BE2C (cell line): Measurements from ENCODE around the gene MRPL30.

Experiments used
- DNase-seq: peaks from one replicate; pipeline ENCODE4 v3.0.0-alpha.2; 2020
- H3K27me3 ChIP-seq: fragments of 250-450 bp; sonication (Bioruptor Pico); 2 replicates; pipeline ENCODE4 v1.5.1; 2020; ENCODE audit warnings: mild to moderate bottlenecking
- H3K36me3 ChIP-seq: fragments of 250-450 bp; sonication (Bioruptor Pico); 2 replicates; pipeline ENCODE4 v1.5.1; 2020; ENCODE audit warnings: mild to moderate bottlenecking
- H3K4me1 ChIP-seq: fragments of 250-450 bp; sonication (Bioruptor Pico); 2 replicates; pipeline ENCODE4 v1.5.1; 2020
- H3K4me3 ChIP-seq: 2 replicates; pipeline ENCODE4 v1.5.1; 2011; ENCODE audit warnings: low read depth, low read length
- H3K9me3 ChIP-seq: fragments of 250-450 bp; sonication (Bioruptor Pico); 2 replicates; pipeline ENCODE4 v1.5.1; 2020
- TF ChIP-seq, protein P1 (sequence below): IDR thresholded peaks from 2 replicates; pipeline ENCODE4 v1.5.1; 2012; ENCODE audit warnings: mild to moderate bottlenecking, low read depth, low read length

Gene MRPL30

DNA sequence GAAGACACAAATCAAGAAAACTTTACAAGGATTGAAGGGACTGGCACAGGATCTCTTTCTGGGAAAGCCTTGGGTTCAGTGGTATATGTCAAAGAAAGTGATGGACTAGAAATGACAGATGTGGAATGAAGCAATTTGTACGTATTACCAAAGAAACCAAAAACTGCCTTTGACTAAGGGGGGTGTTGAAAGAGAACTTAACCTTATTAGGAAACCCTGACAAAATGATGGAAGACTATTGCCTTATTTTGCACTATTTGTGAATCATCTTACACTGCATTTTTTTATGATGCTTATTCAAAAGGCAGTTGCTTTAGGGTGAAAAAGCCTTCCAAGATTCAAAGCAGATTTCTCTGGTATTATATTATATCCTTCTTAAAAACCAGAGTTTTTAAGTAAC, 30.3 kb upstream of the MRPL30 start:
- Histone ChIP-seq H3K9me3 (no peaks in the 10 kb centered on the region), H3K4me1 (no peaks in the 10 kb centered on the region), H3K4me3 (no peak overlapping the region), H3K36me3 (no peaks in the 10 kb centered on the region), H3K27me3 (no peaks in the 10 kb centered on the region)
- DNase-seq = no peak
- TF ChIP-seq, protein P1, sequence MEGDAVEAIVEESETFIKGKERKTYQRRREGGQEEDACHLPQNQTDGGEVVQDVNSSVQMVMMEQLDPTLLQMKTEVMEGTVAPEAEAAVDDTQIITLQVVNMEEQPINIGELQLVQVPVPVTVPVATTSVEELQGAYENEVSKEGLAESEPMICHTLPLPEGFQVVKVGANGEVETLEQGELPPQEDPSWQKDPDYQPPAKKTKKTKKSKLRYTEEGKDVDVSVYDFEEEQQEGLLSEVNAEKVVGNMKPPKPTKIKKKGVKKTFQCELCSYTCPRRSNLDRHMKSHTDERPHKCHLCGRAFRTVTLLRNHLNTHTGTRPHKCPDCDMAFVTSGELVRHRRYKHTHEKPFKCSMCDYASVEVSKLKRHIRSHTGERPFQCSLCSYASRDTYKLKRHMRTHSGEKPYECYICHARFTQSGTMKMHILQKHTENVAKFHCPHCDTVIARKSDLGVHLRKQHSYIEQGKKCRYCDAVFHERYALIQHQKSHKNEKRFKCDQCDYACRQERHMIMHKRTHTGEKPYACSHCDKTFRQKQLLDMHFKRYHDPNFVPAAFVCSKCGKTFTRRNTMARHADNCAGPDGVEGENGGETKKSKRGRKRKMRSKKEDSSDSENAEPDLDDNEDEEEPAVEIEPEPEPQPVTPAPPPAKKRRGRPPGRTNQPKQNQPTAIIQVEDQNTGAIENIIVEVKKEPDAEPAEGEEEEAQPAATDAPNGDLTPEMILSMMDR = no peak

DNA sequence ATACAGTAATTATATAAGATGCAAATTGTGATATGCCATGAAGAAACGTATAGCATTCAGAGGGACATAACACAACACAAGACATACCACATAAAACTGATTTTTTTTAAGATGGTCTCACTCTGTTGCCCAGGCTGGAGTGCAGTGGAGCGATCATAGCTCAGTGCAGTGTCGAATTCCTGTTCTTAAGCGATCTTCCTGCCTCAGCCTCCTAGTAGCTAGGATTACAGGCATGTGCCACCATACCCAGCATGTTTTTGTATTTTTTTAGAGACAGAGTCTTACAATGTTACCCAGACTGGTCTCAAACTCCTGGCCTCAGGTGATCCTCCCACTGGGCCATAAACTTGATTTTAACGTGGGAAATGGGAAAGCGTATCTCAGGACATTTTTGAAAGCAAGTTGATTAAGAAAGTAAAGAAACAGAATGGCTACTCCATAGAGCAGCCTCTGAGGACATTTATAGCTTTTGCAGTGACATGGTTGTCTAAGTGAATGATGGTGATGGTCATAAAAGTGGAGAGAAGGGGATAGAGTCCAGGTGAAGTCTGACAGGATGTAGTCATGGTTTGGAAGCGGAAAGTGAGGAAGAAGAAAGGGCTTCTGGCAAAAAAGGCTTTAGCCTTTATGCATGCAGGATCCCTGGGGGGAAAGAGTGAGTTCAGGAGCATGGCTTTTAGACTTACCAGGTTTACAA, 28.6 kb upstream of the MRPL30 start:
- no peak overlapping the region for H3K4me3 ChIP-seq
- no peaks in the 10 kb centered on the region for H3K9me3 ChIP-seq
- no peaks in the 10 kb centered on the region for H3K4me1 ChIP-seq
- H3K36me3 ChIP-seq = no peaks in the 10 kb centered on the region
- TF ChIP-seq, protein P1 = no peak
- DNase-seq = no peak
- H3K27me3 ChIP-seq = no peaks in the 10 kb centered on the region

GRCh38 chr2:99153921-99154604, 26.9 kb upstream of the MRPL30 start:
- H3K4me1 ChIP-seq = no peaks in the 10 kb centered on the region
- H3K4me3 ChIP-seq = peak overlapping the region; percentile 74
- no peaks in the 10 kb centered on the region for H3K36me3 ChIP-seq
- DNase-seq = no peak
- TF ChIP-seq, protein P1 = no peak
- H3K9me3 ChIP-seq = no peaks in the 10 kb centered on the region
- no peaks in the 10 kb centered on the region for H3K27me3 ChIP-seq

- no peaks in the 10 kb centered on the region for H3K27me3 ChIP-seq
- no peaks in the 10 kb centered on the region for H3K4me1 ChIP-seq
- peak within 1 kb of the TSS; percentile 74 for H3K4me3 ChIP-seq
- H3K36me3 ChIP-seq = no peaks in the 10 kb centered on the region
- TF ChIP-seq, protein P1 = peak; percentile 12; the same call in 1 of the 2 replicates
- DNase-seq = peak; percentile 82
- no peaks in the 10 kb centered on the region for H3K9me3 ChIP-seq
Measured at GRCh38 chr2:99154643-99155536, 26.1 kb upstream of the MRPL30 start, which contains the start of the genes LIPT1 and TSGA10. TSS of gene LIPT1 (plus strand) at chr2:99154967. CDS start at chr2:99161958, 6,991 bp downstream. TSS of gene TSGA10 (minus strand) at chr2:99154942. CDS start at chr2:99109439, 45,503 bp downstream.

DNA sequence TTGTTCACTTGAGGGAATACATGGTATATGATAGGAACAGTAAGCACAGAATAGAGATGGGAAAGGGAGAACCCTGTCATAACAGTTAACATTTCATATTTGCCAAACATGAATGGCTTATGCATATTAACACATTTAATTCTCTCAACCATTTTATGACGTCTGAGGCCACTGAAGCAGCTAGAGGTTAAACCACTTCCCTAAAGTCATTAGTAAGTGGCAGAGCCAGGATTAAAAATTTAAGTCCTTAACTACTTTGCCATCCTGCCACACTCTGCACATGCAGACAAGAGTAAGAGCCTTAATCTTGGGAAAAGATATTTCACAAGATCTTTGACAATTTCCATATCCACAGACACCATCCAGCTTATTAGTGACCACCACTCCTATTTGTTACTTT, 24.1 kb upstream of the MRPL30 start:
- Histone ChIP-seq H3K4me3 (no peak overlapping the region), H3K36me3 (no peaks in the 10 kb centered on the region), H3K27me3 (no peaks in the 10 kb centered on the region), H3K9me3 (no peaks in the 10 kb centered on the region), H3K4me1 (no peaks in the 10 kb centered on the region)
- TF ChIP-seq, protein P1 = no peak
- DNase-seq = no peak
